GM21717 (cell line): Measurements from ENCODE around the gene ARHGEF26.
A peak's percentile ranks its signal among the peaks of the same experiment; 100 is the strongest.

Experiments
- ATAC-seq: cut with Tn5 transposase; IDR thresholded peaks from one replicate; pipeline ENCODE4 v1.9.1; 2021; ENCODE audit warnings: mild to moderate bottlenecking, moderate library complexity; ENCODE audit not compliant: unreplicated experiment

The ARHGEF26 gene

GRCh38 chr3:154244644-154245043 lies 123.5 kb downstream of the ARHGEF26 start:
- ATAC-seq = no peak

DNA sequence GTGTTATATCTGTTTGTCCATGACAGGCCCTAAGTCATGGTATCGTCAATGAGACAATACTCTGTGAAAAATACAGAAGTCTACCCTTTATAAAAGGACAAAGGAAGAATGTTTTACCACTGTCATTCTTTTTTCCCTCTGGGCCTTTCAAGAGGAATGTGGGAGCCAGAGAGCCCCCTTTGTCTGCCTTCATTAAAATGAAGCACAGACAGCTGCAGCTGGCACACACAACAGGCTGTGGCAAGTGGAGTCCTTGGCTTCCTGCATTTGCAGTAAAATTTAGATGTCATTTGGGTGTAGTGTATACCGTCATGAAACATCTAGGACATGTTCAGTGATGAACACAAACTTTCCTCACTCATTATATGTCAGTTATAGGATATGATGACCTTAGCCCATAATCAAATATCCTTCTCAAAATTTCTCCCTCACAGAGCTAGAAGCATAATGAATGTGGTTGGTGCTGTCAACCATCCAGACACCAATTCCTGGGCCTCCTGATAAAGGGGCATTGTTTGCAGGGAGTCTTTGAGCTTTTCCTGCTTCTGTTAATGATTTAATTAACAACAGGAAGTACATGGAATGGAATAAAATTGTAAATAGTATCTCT lies 126.7 kb downstream of the ARHGEF26 start:
- ATAC-seq = no peak

- ATAC-seq = no peak
Observed at GRCh38 chr3:154250291-154250690, 129.1 kb downstream of the ARHGEF26 start.

GRCh38 chr3:154251610-154252009 lies 130.4 kb downstream of the ARHGEF26 start:
- ATAC-seq = no peak

GRCh38 chr3:154252759-154253638 lies 131.8 kb downstream of the ARHGEF26 start:
- peak; percentile 92 for ATAC-seq

DNA sequence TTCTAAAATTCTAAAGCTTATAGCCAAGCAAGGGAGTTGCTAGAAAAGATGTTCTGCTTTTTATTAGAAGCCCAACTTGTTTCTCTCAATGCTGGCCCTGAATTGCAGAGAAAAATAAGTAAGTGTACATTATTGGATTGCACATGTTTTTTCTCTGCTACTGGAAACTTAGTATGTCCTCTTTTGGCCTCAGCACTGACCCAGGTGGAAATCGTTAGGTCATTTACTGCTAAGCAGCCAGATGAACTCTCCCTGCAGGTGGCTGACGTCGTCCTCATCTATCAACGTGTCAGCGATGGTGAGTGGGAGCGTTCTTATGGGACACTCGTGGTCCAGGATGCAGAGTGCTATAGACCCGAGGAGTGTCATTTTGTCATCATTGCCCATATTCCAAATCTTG lies 133.3 kb downstream of the ARHGEF26 start:
- no peak for ATAC-seq

GRCh38 chr3:154273381-154273780 lies 152.2 kb downstream of the ARHGEF26 start:
- ATAC-seq = no peak

DNA sequence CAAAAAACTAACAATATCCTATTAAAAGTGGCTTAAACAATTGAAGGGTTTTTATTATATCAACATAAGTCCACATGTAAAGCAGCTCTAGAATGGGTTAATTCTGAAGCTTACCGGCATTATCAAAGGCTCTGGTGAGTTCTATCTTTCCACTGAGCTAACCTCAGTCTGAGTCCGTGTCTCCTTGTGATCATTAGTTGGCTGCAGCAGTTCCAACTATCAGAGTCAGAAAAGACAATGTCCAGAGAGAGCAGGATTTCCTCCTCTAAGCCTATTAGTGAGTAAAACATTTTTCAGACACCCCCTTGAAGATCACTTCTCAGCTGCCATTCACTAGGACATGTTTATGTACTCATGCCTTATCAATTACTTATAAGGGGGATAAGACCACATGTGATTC lies 153.2 kb downstream of the ARHGEF26 start:
- ATAC-seq = no peak

DNA sequence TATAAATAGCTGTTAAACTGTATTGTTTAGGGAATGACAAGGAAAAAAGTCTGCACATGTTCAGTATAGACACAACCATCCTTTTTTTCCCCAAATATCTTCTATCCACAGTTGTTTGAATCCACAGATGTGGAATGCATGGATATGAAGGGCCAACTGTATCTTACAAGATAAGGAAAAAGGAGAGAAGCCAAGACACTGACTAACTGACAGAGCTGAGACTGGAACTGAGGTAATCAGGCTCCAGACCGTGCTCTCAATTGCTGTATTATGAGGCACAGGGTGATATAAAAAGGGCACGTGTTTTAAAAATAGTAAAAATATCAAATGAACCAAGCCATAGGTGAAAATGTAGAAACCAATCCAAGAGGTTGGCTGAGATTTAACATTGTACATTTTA lies 154.1 kb downstream of the ARHGEF26 start:
- no peak for ATAC-seq

- ATAC-seq = no peak
Observed at GRCh38 chr3:154275965-154276364, 154.8 kb downstream of the ARHGEF26 start.

DNA sequence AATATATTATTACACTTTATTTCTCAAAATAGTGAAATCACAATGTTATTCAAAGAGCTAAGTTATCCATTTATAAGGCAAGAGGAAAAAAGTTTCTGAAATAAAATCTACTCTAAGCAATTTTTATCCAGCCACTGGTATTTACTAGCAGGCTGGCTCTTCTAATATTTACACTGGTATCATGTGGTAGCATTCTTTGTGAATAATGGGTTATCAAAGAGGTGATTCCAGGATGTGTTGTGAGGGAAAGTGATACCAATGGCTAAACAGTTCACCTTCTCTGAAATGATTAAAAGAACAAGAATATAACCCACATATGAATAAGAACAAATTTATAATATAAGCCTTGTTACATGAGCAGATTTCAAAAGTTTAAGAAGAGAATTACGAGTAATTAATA lies 159.0 kb downstream of the ARHGEF26 start:
- no peak for ATAC-seq

DNA sequence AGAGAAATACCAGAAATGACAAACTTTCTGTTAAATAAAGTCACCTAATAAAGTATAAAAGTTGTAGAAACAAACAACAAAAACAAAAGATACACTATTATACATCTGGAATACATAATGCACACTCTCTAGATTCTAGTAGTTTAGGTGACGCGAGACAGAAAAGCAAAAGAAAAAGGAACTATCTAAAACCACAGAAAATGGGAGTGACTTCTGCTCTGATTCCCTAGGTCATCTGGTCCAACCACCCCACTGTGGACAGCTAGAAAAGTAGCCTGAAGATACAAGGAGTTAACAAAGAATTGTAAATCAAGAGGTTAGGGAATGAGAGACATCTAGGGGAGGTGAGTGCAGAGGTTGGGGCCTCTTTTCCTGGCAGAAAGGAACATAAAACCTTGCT lies 164.0 kb downstream of the ARHGEF26 start:
- ATAC-seq = no peak

- ATAC-seq = no peak
Observed at GRCh38 chr3:154290187-154290586, 169.0 kb downstream of the ARHGEF26 start.

GRCh38 chr3:154294016-154294415 lies 172.8 kb downstream of the ARHGEF26 start:
- ATAC-seq = no peak

- ATAC-seq = no peak
Observed at GRCh38 chr3:154301561-154301960, 180.4 kb downstream of the ARHGEF26 start.

- no peak for ATAC-seq
Observed at GRCh38 chr3:154304116-154304786, 183.1 kb downstream of the ARHGEF26 start.

- ATAC-seq = no peak
Observed at GRCh38 chr3:154304936-154305335, 183.7 kb downstream of the ARHGEF26 start.

DNA sequence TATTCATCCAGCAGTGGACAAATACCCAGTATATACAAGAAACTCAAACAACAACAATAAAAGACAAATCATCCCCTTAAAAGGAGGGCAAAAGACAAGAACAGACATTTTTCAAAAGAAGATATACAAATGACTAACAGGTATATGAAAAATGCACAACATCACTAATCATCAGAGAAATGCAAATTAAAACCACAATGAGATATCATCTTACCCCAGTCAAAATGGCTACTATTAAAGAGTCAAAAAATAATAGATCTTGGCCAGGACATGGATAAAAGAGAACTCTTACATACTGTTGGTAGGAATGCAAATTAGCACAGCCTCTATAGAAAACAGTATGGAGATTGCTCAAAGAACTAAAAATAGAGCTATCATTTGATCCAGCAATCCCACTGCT lies 186.2 kb downstream of the ARHGEF26 start:
- no peak for ATAC-seq
